ENCODE measurements around the gene SEL1L3.
"Not testable (repeated sequence)": the region's sequence is repeated elsewhere in the genome, so short reads cannot be mapped to it uniquely, and the experiment has no call there.

The SEL1L3 gene

DNA sequence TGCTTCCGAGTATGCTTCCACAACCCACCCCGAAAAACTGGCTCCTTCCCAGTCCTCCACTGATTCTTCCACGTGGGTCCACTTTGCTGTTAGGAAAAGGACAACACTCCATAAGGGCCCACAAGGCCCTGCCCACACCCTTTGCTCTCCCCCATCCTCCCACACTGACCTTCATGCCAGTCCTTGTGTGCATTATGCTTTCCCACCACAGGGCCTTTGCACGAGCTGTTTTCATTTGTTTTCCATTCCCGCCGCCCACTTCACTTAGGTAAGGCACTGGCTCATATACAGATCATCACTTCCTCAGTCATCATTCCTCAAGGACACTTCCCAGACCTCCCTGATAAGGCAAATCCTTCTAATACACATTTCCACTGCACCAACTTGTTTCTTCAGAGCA, 16.8 kb upstream of the SEL1L3 start:
- no peak for DNase-seq (ENCODE audit: low spot score)

DNA sequence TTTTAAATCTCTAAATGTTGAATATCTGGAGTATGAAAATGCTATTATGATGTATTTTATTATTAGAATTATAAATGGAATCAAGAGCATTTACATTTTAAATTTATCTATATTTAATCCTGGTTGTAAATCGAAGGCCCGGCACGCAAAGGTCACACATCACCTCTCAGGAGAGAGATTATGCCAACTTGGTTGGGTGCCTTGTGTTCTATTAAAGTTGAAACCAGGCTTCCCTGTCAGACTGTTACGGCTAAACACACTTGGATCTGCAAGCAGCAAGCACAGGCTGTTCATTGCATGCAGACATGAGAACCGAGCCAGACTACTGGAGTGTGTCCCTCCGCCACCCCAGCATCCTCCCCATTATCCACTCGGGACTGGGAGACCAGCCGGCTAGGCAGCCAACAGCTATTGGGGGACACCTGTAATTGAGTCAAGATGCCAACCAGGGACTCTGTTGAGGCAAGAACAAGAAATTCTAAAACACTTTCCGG, 16.4 kb upstream of the SEL1L3 start:
- no peak for DNase-seq (ENCODE audit: low spot score)

DNA sequence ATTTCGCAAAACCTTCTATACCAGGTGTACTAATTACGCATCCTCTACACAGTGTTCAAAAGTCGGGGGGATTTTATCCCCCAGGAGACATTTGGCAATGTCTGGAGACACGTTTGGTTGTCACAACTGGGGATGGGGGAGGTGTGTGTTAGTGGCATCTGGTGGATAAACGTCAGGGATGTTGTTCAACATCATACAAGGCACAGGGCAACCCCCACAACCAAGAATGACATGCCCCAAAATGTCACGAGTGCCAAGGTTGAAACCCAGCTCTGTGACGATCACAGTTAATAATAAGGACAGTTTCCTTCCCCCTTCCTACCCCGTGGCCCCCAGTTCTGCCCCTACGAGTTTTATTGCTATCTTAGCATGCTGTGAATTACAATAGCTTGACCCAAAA, 15.9 kb upstream of the SEL1L3 start:
- DNase-seq (ENCODE audit: low spot score) = no peak

DNA sequence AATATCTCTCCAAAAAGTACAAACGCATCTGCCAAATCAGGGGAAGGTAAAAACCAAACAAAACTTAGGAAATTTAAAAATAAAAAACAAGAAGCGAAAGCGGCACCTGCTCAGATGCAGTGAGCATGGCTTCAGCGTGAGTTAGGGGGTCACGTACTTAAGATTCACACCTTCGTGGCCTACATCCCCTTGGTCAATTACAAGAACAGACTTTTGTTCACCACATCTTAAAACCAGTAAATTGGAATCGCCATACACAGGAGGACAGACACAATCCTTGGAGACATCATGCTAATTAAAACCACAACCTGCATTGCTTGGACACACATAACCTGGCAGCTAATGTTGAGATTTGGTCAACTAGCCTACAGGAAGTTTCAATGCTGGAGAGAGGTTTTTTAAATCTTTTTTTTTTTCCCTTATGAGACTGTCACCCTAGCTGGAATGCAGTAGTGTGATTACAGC, 12.5 kb upstream of the SEL1L3 start:
- no peak for DNase-seq (ENCODE audit: low spot score)

DNA sequence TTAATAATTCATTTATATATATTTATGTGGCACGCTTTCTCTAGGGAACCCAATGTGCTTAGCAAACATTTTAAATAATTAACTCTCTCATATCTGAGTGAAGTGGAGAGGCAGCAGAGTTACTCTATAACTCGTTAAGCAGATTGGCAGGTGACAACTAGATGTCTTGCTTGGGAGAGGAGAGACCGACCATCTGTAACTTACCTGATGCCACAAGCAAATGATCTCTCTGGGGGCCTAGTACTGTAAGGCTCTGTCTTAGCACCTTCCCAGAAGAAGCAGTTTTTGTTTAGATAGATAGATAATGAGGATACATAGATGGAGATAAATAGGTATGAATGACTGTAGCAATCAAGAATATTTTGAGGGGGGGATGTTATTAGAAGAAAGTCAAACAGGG, 11.9 kb upstream of the SEL1L3 start:
- DNase-seq (ENCODE audit: low spot score) = no peak

DNA sequence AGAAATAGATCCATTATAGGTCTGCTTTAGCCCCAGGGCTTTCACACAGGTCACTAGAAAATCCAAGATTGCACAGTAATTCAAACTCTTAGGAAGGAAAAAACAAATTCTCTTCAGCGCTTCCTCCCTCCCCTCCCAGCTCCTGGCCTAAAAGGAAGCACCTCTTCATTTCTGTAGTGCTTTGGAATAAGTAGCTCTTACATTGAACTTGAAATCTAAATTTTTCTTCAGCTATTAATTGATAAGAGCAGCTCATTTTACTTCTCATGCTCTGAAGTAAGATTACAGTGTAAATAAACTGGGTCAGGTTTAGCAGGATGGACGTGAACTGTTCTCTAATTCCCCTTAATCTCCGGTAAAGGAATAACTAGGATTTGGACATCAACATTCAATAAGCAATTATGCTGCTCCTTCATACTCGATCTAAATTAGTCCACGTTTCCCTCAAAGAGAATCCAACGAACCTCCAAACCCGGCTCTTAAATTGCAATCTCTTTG, 10.9 kb upstream of the SEL1L3 start:
- DNase-seq (ENCODE audit: low spot score) = no peak

DNA sequence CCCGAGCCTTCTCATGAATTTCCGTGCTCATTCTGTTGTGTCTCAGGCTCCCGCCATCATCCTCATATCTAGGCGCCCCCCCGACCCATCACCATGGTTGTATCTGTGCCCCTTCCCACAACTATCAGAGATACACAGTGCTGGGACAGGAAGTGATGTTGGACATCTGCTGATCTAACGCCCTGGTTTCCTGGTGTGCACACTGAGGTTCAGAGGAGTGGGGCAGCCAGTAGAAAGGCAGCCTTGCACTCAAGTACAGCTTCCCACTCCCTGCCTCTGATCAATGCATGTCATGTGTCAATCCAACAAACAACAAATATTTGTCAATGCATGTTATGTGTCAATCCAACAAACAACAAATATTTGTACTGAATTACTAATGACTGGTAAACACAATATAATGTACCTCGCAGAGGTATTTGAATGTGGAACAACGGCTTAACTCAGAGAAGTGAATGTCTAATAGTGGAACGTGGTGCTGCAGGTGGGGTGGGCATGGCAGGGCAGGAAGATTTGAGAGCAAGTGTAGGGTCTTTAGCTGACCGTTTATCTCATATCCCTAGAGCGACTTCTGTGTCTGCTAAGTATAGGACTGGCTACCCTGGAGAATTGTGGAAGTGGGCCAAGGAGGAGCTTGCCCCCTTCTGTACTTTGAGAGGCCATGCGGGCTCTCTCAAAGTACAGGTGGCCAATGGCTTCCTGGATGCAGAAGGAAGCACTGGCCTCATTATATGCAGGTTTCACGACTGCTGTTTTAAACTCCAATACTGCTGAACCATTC, 10.3 kb upstream of the SEL1L3 start:
- DNase-seq (ENCODE audit: low spot score) = no peak

DNA sequence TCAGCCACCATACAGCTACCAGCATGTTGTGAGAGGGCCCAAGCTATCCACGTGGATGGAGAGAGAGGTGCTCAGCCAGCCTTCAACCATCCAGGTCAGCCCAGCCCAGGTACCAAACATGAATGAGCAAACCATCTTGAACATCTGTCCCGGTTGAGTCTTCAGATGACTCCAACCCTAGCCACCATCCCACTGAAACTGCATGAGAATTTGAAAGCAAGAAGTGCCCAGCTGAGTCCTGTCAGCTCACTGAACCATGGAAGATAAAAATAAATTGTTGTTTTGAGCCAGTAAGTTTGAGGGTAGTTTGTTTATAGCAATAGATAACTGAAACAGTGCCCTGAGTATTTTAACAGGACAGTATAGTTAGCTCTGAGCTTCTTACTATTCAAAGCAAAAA, 7.3 kb upstream of the SEL1L3 start:
- DNase-seq (ENCODE audit: low spot score) = no peak

DNA sequence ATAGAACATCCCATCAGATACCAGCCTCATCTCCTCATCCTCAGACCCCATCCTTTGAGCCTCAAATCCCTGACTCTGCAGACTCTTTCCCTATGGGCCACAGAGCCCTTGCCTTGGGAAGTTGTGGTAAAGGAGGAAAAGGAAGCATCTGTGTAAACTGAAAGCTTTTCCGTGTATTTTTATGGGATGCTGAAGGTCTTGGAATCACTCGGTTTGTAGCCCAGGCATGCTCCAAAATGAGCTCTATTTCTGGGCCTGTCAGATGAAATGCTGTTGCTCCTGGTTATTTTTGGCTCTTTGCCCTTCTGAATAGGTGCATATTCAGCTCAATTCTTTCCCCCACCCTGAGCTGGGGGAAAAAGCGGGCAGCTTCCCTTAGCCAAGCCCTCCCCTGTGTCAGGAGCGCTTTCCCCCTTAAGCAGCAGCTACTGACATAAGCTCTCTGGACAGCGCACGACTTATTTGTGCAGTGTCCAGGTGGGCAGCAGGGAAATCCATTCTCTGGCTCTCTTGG, 5.0 kb upstream of the SEL1L3 start:
- DNase-seq (ENCODE audit: low spot score) = no peak

DNA sequence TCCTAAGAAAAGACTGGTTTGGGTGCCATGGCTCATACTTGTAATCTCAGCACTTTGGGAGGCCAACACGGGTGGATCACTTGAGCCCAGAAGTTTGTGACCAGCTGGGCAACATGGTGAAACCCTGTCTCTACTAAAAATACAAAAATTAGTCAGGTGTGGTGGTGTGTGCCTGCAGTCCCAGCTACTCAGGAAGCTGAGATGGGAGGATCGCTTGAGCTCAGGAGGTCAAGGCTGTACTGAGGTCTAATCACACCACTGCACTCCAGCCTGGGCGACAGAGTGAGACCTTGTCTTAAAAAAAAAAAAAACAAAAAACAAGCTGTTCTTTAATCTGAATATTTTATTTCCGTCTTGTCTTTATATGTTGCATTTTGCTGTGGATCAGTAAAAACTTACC, 3.6 kb upstream of the SEL1L3 start:
- not testable (repeated sequence) for DNase-seq (ENCODE audit: low spot score)

DNA sequence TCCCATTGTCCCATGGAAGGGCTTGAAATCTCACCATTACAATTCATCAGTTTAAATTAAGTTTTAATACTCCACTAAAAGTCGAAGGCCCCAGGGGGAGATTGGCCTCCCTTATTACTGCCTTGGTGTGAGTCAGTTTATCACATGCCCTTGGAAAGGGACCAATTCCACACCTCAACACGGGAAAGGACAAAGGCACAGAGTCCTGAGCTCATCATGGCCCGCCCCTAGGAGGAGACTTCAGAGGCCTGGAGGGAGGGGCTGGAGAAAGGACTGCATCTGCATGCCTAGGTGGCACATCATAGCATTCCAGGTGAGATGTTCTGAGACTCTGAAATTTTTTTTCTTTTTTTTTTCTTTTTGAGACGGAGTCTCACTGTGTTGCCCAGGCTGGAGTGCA, 2.8 kb upstream of the SEL1L3 start:
- DNase-seq (ENCODE audit: low spot score) = no peak

DNA sequence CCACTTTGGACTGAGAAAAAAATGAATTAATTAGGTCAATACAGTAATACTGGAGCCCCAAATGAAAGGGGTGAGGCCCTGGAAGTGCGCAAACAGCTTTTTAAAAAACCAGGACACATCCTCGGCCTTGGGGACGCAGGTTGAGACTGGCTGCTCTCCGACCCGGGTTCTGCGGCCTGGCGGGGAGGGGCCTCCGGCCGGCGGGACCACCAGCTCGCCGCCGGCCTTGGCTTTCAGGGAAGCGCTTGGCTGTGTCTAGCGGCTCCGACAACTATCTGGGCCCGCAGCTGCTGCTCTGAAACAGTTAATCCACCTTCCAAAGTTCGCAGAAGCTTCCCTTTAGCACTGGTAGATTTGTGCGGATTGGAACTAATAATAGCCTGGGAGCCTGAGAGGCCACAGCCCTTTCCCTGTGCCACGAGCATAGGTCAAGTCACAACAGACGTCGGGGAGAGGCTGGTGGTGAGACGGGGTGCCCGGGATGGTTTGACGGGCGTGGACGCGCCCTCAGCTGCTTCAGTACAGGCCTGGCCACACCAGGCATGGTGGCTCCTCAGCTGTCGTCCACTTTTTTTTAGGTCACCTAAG, 1.1 kb upstream of the SEL1L3 start:
- no peak for DNase-seq (ENCODE audit: low spot score)

DNA sequence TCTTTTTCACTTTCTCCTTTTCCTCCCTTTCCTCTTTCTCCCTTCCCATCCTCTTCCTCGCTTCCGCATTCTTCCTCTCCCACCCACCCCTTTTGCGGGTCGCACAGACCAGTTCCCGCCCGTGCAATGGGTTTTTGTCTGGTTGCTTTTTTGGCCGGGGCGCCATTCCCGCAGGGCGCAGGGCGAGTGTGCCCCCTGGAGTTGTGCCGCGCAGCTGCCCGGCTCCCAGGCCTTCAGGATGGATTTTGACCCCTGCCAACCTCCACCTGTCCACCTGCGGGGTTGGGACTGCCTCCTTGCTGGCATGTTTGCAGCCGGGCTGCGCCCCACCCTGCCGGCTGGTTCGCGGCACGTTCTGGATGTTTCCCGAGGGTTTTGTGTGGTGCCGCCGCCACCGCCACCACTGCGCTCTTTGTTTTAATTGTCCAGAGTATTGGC, 578 bp upstream of the SEL1L3 start:
- DNase-seq (ENCODE audit: low spot score) = no peak

DNA sequence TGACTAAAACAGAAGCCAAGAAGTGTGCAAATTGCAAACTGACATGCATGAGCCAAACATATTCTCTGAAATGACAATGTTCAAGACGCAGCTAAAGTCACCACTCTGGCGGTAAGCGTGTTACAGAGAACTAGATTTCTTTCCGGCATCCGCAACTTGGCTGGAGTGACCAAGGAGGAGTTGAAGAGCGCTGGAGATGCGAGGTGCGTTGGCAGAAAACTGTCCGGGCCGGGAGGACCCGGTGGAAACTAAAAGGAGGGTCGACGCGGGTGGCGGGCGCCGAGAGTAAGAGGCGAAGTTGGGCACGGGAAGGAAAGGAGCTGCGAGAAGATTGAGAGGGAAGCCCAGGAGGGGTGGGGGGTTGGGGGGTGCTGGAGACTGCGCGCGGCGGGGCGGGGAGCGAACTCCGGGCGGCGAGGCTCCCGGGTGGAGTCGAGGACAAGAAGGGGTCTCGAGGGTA, 807 bp downstream of the SEL1L3 start:
- DNase-seq (ENCODE audit: low spot score) = peak; percentile 58

DNA sequence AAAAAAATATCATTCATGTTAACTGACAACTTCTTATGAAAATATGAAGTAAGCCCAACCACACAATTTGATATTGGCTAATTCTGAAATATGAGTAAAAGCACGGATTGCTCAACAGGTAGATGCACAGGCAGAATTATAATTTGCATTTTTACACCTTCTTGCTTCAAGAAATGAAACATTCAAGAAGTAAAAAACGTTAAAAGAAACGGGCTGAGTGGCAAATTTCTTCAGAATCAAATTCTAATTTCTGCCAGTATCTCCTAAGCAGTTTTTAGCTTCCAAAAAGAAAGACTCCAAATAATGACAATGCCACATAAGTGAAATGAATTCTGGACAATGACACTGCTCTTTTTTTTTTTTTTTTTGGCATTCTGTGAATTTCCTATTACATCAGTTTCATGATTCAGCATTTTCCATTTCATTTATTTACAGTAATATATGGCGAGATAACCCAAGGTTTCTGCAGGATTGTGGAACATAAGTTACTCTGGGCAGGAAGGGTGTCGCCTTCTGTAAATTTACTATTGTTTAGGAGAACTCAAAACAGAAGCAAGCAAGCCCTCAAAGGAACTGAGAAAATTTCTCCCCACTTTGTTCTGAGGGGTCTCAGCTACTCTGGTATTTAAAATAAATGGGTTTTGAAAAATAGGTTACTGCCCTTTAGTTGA, 1.4 kb downstream of the SEL1L3 start:
- no peak for DNase-seq (ENCODE audit: low spot score)

DNA sequence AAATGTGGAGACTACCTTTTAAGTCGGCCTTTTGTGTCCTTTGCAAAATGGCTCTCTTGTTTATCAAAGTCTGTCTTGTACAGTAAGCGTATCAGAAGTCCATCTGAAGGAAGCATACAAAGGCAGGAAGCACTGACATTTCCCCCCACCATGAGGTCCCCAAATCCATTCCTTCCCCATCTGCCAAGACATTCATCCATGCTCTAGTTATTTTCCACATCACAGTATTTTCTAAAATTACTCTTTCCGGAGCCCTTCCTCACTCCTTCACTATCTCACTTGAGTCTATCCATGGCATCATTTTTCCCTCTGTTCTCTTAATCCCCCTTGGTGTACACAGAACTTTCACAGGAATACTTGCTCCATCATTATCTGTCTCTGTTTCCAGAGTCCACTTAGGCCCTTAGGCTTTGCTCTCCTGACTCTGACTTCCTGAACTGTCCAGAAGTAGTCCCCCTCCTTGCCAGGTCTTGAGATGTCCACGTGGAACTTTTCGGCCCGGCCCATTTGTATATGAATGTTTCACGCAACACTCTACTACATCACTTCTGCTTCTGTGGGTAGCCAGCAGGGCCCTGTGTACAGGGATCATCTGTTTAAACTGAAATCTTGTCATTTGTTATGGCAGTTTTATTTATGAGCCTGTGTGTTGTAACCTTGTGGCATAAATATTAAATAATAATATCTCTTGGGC, 2.1 kb downstream of the SEL1L3 start:
- DNase-seq (ENCODE audit: low spot score) = no peak

DNA sequence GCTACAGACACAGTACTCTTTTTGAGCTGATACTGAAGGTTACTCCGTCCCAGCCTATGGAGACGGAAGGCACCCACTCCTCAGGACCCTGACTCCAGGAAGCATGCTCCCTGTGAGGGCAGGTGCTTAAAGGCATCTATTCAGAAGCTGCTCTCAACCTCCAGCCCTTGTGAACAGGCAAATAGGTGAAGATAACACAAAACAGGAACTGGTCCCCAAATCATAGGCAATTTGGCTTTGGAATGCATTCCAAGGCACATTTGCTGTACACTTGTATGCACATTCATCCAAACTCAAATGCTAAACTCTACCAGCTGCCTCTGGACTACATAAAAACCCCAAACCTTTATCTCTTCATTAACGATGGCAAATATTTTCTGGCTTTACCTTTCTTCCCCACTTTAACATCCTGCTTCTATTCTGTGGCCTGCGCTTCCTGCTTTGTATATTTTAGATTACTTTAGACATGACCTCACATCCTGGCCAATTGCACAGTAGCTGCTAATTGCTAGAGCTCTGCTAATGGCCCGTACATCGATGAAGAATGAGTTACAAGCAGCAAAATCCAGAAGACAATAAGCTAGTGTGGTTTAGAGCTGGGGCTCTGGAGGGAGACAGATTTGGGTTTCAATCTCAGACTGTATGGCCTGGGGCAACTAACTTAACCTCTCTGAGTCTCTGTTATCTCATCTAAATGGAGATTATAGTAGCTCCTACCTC, 3.2 kb downstream of the SEL1L3 start:
- DNase-seq (ENCODE audit: low spot score) = no peak

DNA sequence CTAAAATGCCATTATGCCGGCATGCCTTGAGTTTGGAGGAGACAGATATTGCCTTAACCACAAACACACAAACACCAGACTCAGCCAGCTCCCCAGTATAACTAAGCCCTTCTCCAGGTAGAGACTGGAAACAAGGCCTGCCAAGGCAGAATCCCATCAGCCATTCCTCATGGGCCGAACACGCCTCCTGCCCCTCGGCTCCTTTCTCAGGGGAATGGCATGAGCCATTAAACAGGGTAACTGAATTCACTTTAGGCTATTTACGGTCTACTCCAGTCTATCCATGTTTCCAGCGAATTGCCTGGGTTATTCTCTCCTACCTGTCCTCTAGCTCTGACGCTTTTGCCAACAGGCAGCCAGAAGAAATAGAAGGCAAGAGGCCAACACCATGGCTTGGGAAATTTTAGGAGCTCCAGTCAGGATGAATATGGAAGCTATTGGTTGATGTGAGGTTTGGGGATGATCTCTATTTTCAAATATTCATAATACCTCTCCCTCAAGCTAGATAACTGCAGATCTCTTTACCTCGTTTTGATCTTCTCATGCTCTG, 4.9 kb downstream of the SEL1L3 start:
- no peak for DNase-seq (ENCODE audit: low spot score)

DNA sequence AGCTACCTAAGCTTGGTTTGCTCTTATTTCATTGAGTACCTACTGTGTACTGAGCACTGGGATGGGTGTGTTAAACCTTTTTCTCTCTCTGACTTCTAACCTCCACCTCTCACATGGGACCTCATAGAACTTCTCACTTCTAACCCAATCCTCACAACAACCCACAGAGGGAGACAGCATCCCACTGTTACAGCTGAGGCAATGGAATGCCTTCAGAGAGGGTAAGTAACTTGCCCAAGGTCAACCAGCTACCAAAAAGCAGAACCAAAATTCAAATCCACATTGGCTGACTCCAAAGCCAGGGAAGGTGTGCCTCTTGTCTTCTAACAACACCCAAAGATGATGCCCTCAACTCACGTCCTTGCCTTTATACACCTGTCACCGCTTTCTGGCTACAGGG, 5.4 kb downstream of the SEL1L3 start:
- DNase-seq (ENCODE audit: low spot score) = no peak

DNA sequence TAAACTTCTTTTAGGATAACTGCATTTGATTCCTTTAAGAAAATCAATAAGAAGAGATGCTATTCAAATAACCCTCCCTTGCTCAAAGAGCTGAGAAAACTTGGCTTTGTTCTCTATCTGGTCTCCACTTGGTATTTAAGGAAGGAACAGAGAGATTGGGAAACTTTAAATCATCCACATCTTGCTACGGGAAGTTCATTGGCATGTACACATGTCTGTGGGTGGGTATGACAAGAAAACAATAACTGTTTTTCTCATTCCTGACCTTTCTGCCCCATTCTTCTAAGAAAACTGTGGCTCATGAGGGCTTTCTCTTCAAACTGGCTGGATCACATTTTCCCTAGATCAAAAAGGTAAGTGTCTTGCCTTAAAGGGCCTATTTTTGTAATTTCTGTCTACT, 6.0 kb downstream of the SEL1L3 start:
- no peak for DNase-seq (ENCODE audit: low spot score)

DNA sequence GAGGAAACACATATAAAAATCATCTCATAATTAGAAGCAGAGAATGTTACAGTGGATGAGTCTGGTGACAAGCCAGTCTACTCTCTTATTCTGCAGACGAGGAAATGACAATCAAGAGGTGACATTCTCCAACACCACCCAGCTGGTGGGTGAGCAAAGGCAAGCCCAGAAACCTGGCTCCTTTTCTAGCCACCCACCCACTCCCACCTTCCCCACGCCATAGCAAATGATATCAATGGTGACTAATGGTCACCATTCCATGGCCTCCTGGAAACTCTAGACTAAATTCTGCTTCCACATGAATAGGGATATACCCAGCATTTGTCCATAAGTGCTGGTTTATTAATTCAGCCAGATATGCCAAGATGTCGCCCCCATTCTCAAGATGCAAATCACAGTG, 10.7 kb downstream of the SEL1L3 start:
- no peak for DNase-seq (ENCODE audit: low spot score)
